Uterus (tissue), 4 donors: ENCODE measurements around the gene PTPRN2. TPM values are rescaled to one million over a fixed set of nuclear protein-coding genes. Genes with fewer than 3 reads are reported as not detected.

ENCODE experiments used
- DNase-seq, 2 donors: peaks; one replicate each; pipeline ENCODE4 v3.0.0-alpha.2; 2019 to 2020
- H3K27ac ChIP-seq, 2 donors: fragments of 200-600 bp; sonication (generic); 1 replicate in 1 of 2; 2 replicates in 1 of 2; pipeline ENCODE4 v1.5.1; 2016 to 2018
- H3K27me3 ChIP-seq, 2 donors: fragments of 200-600 bp; sonication (generic); one replicate each; pipeline ENCODE4 v1.5.1; 2018 to 2019; ENCODE audit warnings: control low read depth in 1 of 2
- H3K36me3 ChIP-seq, 2 donors: fragments of 200-600 bp; sonication (generic); one replicate each; pipeline ENCODE4 v1.5.1; 2019; ENCODE audit warnings: control low read depth in 1 of 2
- H3K4me1 ChIP-seq, 2 donors: fragments of 200-600 bp; sonication (generic); one replicate each; pipeline ENCODE4 v1.5.1; 2018 to 2019; ENCODE audit warnings: control low read depth in 1 of 2
- H3K4me3 ChIP-seq, 2 donors: fragments of 200-600 bp; sonication (generic); 1 replicate in 1 of 2; 2 replicates in 1 of 2; pipeline ENCODE4 v1.5.1; 2018 to 2019; ENCODE audit warnings: mild to moderate bottlenecking in 1 of 2
- H3K9me3 ChIP-seq, 2 donors: fragments of 200-600 bp; sonication (generic); one replicate each; pipeline ENCODE4 v1.5.1; 2019; ENCODE audit warnings: control low read depth in 1 of 2
- POLR2A ChIP-seq, 2 donors: fragments of 450-650 bp; IDR thresholded peaks; one replicate each; pipeline ENCODE4 v1.6.1; 2016; ENCODE audit warnings: antibody characterized with exemption in 2 of 2, mild to moderate bottlenecking in 1 of 2, moderate library complexity in 1 of 2
- intact Hi-C: fragments of 100-400 bp; cut with DNase I; formaldehyde crosslinking; loops from one replicate; pipeline ENCODE4 v1.15.1; 2023; ENCODE audit warnings: low total_unique reads
- total RNA-seq, 4 donors: library from RNA; depleted of rRNA in 3 of 4; stranded (reverse); fragments of >200 nt in 3 of 4; gene quantifications; one replicate each; pipeline versions ENCODE4 v1.1.0 to v1.2.4, GENCODE V29; 2014 to 2023
- TF ChIP-seq, protein P1 (sequence below), 4 experiments: fragments of 200-600 bp in 2 of 4; fragments of 450-650 bp in 2 of 4; sonication (generic) in 2 of 4; IDR thresholded peaks; one replicate each; pipeline ENCODE4 v1.5.1; 2016 to 2019; ENCODE audit warnings: antibody characterized with exemption in 4 of 4, mild to moderate bottlenecking in 2 of 4, moderate library complexity in 1 of 4
- donor health status: DM: yes; HTN: yes; CAD: no.

PTPRN2 gene
- total RNA-seq, 4 donors from 2014 or later = 1.2 to 5.2 (median 2.3) TPM

DNA sequence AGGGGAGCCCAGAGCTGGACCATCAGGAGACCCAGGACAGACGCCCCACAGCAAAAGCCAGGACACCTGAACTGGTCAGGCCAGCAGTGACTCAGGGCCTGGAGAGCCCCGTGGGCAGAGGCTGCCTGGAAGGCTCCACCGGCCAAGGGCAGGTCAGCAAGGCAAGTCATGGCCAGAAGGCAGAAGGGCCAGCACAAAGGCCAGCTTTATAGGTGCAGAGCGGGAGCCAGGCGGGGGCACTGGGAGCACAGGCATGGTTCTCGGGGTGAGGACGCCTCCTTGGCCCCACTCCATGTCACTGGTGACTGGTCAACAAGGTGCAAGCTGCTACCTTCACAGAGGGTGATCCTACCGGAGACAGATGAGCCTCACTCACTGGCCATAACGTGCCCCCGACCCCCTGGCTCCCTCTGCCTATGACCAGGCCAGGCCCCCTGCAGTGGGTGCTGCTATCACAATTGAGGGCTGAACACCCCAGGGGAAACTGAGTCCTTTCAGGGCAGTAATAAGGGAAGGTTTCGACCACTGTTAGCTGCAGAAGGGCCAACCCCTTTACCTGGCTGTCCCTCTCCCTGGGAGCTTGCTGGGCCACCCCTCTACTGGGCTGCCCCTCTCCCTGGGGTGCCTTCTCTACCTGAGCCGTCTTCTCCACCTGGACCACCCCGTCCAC is 317.4 kb downstream of the PTPRN2 start:
- intact Hi-C loops = no loop called here
- no peak for TF ChIP-seq POLR2A (IDR thresholded peaks at IDR 0.05)
- TF ChIP-seq, protein P1, sequence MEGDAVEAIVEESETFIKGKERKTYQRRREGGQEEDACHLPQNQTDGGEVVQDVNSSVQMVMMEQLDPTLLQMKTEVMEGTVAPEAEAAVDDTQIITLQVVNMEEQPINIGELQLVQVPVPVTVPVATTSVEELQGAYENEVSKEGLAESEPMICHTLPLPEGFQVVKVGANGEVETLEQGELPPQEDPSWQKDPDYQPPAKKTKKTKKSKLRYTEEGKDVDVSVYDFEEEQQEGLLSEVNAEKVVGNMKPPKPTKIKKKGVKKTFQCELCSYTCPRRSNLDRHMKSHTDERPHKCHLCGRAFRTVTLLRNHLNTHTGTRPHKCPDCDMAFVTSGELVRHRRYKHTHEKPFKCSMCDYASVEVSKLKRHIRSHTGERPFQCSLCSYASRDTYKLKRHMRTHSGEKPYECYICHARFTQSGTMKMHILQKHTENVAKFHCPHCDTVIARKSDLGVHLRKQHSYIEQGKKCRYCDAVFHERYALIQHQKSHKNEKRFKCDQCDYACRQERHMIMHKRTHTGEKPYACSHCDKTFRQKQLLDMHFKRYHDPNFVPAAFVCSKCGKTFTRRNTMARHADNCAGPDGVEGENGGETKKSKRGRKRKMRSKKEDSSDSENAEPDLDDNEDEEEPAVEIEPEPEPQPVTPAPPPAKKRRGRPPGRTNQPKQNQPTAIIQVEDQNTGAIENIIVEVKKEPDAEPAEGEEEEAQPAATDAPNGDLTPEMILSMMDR (IDR thresholded peaks at IDR 0.05) = no peak
- H3K4me1 ChIP-seq = no peaks in the 10 kb centered on the region
- DNase-seq = no peak
- H3K27ac ChIP-seq = no peak overlapping the region
- no peak overlapping the region for H3K4me3 ChIP-seq
- H3K36me3 ChIP-seq = no peaks in the 10 kb centered on the region
- H3K27me3 ChIP-seq = no peaks in the 10 kb centered on the region
- H3K9me3 ChIP-seq = no peaks in the 10 kb centered on the region

DNA sequence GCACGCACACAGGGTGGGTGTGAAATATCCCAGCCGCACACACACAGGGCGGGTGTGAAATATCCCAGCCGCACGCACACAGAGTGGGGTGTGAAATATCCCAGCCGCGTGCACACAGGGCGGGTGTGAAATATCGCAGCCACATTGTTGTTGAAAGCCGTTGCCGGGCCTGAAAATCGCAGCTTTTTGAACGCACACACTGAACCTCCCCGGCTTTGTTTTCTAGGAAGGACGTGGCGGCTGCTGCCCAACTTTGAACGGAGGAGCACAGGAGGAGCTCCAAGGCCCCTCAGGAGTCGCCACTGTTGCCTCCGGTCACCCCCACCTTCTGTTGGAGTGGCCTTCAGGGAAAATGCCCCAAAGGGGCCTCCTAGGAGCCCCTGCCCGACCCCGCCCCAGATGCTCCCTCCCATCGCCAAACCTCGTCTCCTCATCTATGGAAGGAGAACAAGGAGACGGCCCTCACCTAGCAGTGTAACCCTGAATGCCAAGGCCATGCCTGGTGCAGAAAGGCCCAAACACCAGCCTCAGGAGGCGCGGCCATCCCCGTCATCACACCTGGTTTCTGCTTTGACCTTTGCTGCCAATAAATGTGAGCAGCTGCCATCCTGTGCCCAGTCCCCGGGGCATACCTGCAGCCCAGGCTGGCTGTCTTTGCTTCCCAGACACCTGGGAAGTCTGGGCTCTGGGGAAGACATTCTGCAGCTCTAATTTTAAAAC is 318.6 kb downstream of the PTPRN2 start:
- H3K4me1 ChIP-seq = no peaks in the 10 kb centered on the region
- H3K9me3 ChIP-seq = no peaks in the 10 kb centered on the region
- no peak overlapping the region for H3K27ac ChIP-seq
- TF ChIP-seq POLR2A (IDR thresholded peaks at IDR 0.05) = no peak
- TF ChIP-seq, protein P1 (IDR thresholded peaks at IDR 0.05) = no peak
- H3K27me3 ChIP-seq = no peaks in the 10 kb centered on the region
- H3K36me3 ChIP-seq = no peaks in the 10 kb centered on the region
- intact Hi-C loops = no loop called here
- H3K4me3 ChIP-seq = no peak overlapping the region
- no peak for DNase-seq

DNA sequence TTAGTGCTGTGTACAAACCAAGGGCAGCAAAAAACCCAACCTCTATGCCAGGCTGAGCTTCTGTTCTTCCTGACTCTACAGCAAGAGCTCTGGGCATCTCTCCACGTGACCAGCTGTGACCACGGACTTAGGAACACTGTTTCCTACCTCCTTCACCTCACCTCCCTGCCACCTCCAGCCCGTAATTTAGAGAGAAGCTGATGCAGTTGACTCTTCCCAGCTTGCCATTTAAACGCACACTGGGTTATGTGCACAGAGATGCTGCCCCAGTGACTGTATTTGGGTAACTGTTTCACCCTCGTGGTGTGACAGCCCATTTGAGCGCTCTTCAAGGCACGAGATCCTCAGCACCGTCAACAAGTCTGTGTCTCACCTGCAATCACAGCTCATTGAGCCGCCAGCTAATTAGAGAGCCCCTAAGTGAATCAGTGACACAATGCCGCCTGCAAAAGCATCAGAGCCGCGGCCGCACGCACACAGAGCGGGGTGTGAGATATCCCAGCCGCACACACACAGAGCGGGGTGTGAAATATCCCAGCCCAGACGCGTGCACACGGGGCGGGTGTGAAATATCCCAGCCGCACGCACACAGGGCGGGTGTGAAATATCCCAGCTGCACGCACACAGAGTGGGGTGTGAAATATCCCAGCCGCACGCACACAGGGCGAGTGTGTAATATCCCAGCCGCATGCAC is 319.7 kb downstream of the PTPRN2 start:
- no peak overlapping the region for H3K4me3 ChIP-seq
- TF ChIP-seq POLR2A (IDR thresholded peaks at IDR 0.05) = no peak
- TF ChIP-seq, protein P1 (IDR thresholded peaks at IDR 0.05) = no peak
- no peaks in the 10 kb centered on the region for H3K4me1 ChIP-seq
- no peaks in the 10 kb centered on the region for H3K36me3 ChIP-seq
- no peak overlapping the region for H3K27ac ChIP-seq
- intact Hi-C loops = no loop called here
- DNase-seq = no peak
- H3K27me3 ChIP-seq = no peaks in the 10 kb centered on the region
- H3K9me3 ChIP-seq = no peaks in the 10 kb centered on the region

DNA sequence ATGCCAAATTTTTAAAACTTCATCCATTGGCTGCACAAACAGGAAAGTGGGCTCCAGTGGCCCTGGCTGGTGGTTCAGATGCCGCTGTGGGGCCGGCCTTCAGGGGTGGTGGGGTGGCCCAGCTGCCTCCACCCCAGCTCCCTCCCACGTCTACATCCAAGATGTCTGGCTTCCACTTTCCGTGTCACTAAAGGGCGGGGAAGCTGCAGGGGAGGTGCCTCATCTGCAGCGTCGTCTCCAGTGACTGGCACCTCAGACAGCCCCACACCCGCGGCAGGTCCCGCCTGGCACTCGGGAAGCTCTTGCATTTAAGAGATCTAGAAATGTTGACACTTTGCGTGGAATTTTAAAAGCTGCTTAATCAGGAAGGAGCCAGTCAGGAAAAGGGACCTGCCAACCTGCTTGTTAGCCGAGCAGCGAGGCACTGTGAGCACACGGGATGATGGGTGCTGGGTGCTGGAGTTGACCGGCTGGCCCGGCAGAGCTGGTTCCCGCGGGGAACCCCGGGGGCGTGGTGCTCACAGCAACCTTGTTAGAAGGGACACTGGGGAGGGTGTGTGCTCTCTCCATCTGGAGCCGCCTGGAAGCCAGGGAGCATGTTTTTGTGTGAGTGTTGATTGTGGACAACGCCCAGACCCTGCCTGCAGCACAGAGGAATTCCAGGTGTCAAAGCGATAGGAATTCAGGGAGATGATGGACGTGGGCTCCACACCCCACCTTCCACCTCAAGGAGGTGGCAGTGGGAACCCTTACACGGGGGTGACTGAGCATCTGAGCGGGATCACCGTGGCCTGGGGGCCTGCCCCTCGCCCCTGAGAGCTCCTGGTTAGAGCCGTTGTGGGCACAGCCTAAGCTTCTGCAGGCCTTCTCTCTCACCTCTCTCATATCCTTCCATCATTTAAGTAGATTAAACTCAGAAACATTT is 320.5 kb downstream of the PTPRN2 start:
- Histone ChIP-seq H3K4me3 (no peak overlapping the region), H3K27me3 (no peaks in the 10 kb centered on the region), H3K36me3 (no peaks in the 10 kb centered on the region), H3K9me3 (no peaks in the 10 kb centered on the region), H3K4me1 (no peaks in the 10 kb centered on the region), H3K27ac (no peak overlapping the region)
- intact Hi-C loops = no loop called here
- no peak for DNase-seq
- TF ChIP-seq, protein P1 (IDR thresholded peaks at IDR 0.05) = no peak
- no peak for TF ChIP-seq POLR2A (IDR thresholded peaks at IDR 0.05)
